GM12874 (cell line): ENCODE results near the gene MRPL16.
A peak's percentile ranks its signal among the peaks of the same experiment; 100 is the strongest.

ENCODE experiments used
- CTCF ChIP-seq: IDR thresholded peaks from 2 replicates; pipeline ENCODE4 v1.5.1; 2011; ENCODE audit warnings: low read depth, mild to moderate bottlenecking, control low read depth, low read length, moderate library complexity; ENCODE audit not compliant: insufficient read depth

The MRPL16 gene

GRCh38 chr11:59810189-59810910 lies at the start of gene MRPL16:
TSS of gene MRPL16 (minus strand) at chr11:59810778. CDS start at chr11:59810658, 120 bp downstream.
- peak; percentile 50 for TF ChIP-seq CTCF

- no peak for TF ChIP-seq CTCF
Measured at GRCh38 chr11:59859673-59860072, 49.1 kb upstream of the MRPL16 start.

- TF ChIP-seq CTCF: no peak
Measured at GRCh38 chr11:59857439-59858434, 47.2 kb upstream of the MRPL16 start.

GRCh38 chr11:59854871-59855270 lies 44.3 kb upstream of the MRPL16 start:
- TF ChIP-seq CTCF: no peak

GRCh38 chr11:59849129-59849528 lies 38.6 kb upstream of the MRPL16 start:
- TF ChIP-seq CTCF: no peak

- TF ChIP-seq CTCF: no peak
Measured at GRCh38 chr11:59847626-59848025, 37.0 kb upstream of the MRPL16 start.

- TF ChIP-seq CTCF: no peak
Measured at GRCh38 chr11:59846556-59846955, 36.0 kb upstream of the MRPL16 start.
